Glomerular endothelial cell (primary cell): Measurements from ENCODE around the gene EXOC3. TPM values are rescaled to one million over a fixed set of nuclear protein-coding genes. Genes with fewer than 3 reads are reported as not detected.
"Not testable (repeated sequence)": the region's sequence is repeated elsewhere in the genome, so short reads cannot be mapped to it uniquely, and the experiment has no call there.

Experiments used
- DNase-seq: peaks from one replicate; pipeline ENCODE4 v3.0.0-alpha.2; 2011; ENCODE audit warnings: low read depth, low spot score; ENCODE audit errors: extremely low read depth
- total RNA-seq: library from RNA; depleted of rRNA; stranded (reverse); fragments of >200 nt; gene quantifications from 2 replicates; pipeline ENCODE4 v1.2.3, GENCODE V29; 2015

The EXOC3 gene
- total RNA-seq, 1 donor from 2014 or later = 35.6 TPM

- no peak for DNase-seq
Observed at GRCh38 chr5:406041-406440, 36.9 kb upstream of the EXOC3 start.

GRCh38 chr5:407051-407450 lies 35.9 kb upstream of the EXOC3 start:
- no peak for DNase-seq

- DNase-seq = no peak
Observed at GRCh38 chr5:407801-408268, 35.1 kb upstream of the EXOC3 start.

GRCh38 chr5:410911-411517 lies 32.0 kb upstream of the EXOC3 start:
- no peak for DNase-seq

- DNase-seq = no peak
Observed at GRCh38 chr5:411728-412127, 31.2 kb upstream of the EXOC3 start.

GRCh38 chr5:414991-415927 lies 27.7 kb upstream of the EXOC3 start:
- not testable (repeated sequence) for DNase-seq

- DNase-seq = no peak
Observed at GRCh38 chr5:415928-416635, 26.9 kb upstream of the EXOC3 start.

GRCh38 chr5:416636-416960 lies 26.4 kb upstream of the EXOC3 start:
- DNase-seq = no peak

GRCh38 chr5:417301-418161 lies 25.4 kb upstream of the EXOC3 start:
- DNase-seq = no peak

- DNase-seq = no peak
Observed at GRCh38 chr5:418162-419121, 24.5 kb upstream of the EXOC3 start.

- no peak for DNase-seq
Observed at GRCh38 chr5:419970-420369, 23.0 kb upstream of the EXOC3 start.

GRCh38 chr5:420632-421286 lies 22.2 kb upstream of the EXOC3 start:
- no peak for DNase-seq

- no peak for DNase-seq
Observed at GRCh38 chr5:421287-421880, 21.6 kb upstream of the EXOC3 start.

GRCh38 chr5:421901-422300 lies 21.1 kb upstream of the EXOC3 start:
- DNase-seq = no peak

- no peak for DNase-seq
Observed at GRCh38 chr5:422323-423232, 20.4 kb upstream of the EXOC3 start.

GRCh38 chr5:423233-423565 lies 19.8 kb upstream of the EXOC3 start:
- no peak for DNase-seq

GRCh38 chr5:423626-424261 lies 19.2 kb upstream of the EXOC3 start:
- no peak for DNase-seq
